HCT116 (cell line): ENCODE data around the gene MFSD6. TPM values are rescaled to one million over a fixed set of nuclear protein-coding genes. Genes with fewer than 3 reads are reported as not detected.

Experiments used
- ATAC-seq: fragments of 200-7000 bp; cut with Tn5 transposase; 2 replicates; pipeline ENCODE4 v1.9.1; 2020; ENCODE audit warnings: mild to moderate bottlenecking, moderate library complexity
- BruUV-seq: library from RNA; stranded (reverse); fragments of 400-500 nt; replicated peaks from 2 replicates; lab custom pipeline; 2021; lab: Mats Ljungman, UMichigan
- CTCF ChIA-PET: fragments of 300-600 bp; sonication (Branson Sonifier 250); formaldehyde crosslinking; loops from one replicate; lab custom pipeline; 2021; ENCODE audit warnings: antibody characterized with exemption; lab: Charles Lee
- POLR2A ChIA-PET: fragments of 300-600, 350-600 bp; sonication (Branson Sonifier 250); formaldehyde crosslinking; loops from one replicate; lab custom pipeline; 2021; ENCODE audit warnings: antibody characterized with exemption; lab: Charles Lee
- RAD21 ChIA-PET, 2 experiments: fragments of 300-600 bp; sonication (Branson Sonifier 250); formaldehyde crosslinking; loops; one replicate each; lab custom pipeline; 2023; ENCODE audit warnings: low total read pairs in 2 of 2; ENCODE audit not compliant: uncharacterized antibody in 2 of 2, unreplicated experiment in 2 of 2, low non-redundant PET in 1 of 2; lab: Charles Lee
- DNase-seq: peaks from one replicate; pipeline ENCODE4 v3.0.0-alpha.2; 2010; ENCODE audit warnings: low read depth, low spot score
- H2AFZ ChIP-seq: fragments of 200-600 bp; shearing (Covaris generic), sonication (generic); 2 replicates; pipeline ENCODE4 v1.6.1; 2017; ENCODE audit warnings: low read depth, mixed run types, mixed read lengths, antibody characterized with exemption, low read length; ENCODE audit not compliant: poor library complexity, severe bottlenecking
- H3K27ac ChIP-seq: 2 replicates; pipeline ENCODE4 v1.5.1; 2012; ENCODE audit warnings: low read depth, low read length
- H3K27me3 ChIP-seq: fragments of 200-600 bp; sonication (generic); 2 replicates; pipeline ENCODE4 v1.6.1; 2016; ENCODE audit warnings: mixed run types, low read length, mixed read lengths; ENCODE audit not compliant: insufficient read depth
- H3K36me3 ChIP-seq, 2 experiments: fragments of 200-500 bp in 1 of 2; fragments of 200-600 bp in 1 of 2; sonication (Bioruptor generic) in 1 of 2; sonication (generic) in 1 of 2; 2 replicates each; pipeline versions ENCODE4 v1.5.1 to v1.6.1; 2014 to 2016; ENCODE audit warnings: low read length in 2 of 2, inconsistent platforms in 1 of 2, mixed read lengths in 1 of 2, mixed run types in 1 of 2; ENCODE audit not compliant: insufficient read depth in 2 of 2, control insufficient read depth in 1 of 2
- H3K4me1 ChIP-seq, 2 experiments: fragments of 200-600 bp in 1 of 2; sonication (generic) in 1 of 2; 2 replicates each; pipeline versions ENCODE4 v1.5.1 to v1.6.1; 2012 to 2017; ENCODE audit warnings: low read length in 2 of 2, inconsistent platforms in 1 of 2, mild to moderate bottlenecking in 1 of 2, mixed read lengths in 1 of 2, mixed run types in 1 of 2, moderate library complexity in 1 of 2; ENCODE audit not compliant: insufficient read depth in 2 of 2, control insufficient read depth in 1 of 2
- H3K4me2 ChIP-seq: fragments of 200-600 bp; sonication (generic); 2 replicates; pipeline ENCODE4 v1.6.1; 2017; ENCODE audit warnings: mixed run types, low read length, mixed read lengths
- H3K4me3 ChIP-seq, 2 experiments: fragments of 200-600 bp in 1 of 2; sonication (generic) in 1 of 2; replicated peaks in 1 of 2; 2 replicates each; pipeline ENCODE4 v1.5.1; 2011 to 2016; ENCODE audit warnings: low read length in 2 of 2, control low read depth in 1 of 2, low read depth in 1 of 2, mild to moderate bottlenecking in 1 of 2, mixed read lengths in 1 of 2, mixed run types in 1 of 2
- H3K79me2 ChIP-seq: fragments of 200-600 bp; sonication (generic); 2 replicates; pipeline ENCODE4 v1.6.1; 2017; ENCODE audit warnings: mild to moderate bottlenecking, mixed run types, low read length, moderate library complexity, mixed read lengths; ENCODE audit not compliant: insufficient read depth
- H3K9ac ChIP-seq: fragments of 200-600 bp; sonication (generic); 2 replicates; pipeline ENCODE4 v1.6.1; 2016; ENCODE audit warnings: low read length, mixed read lengths
- H3K9me2 ChIP-seq: fragments of 200-600 bp; sonication (generic), shearing (Covaris generic); 2 replicates; pipeline ENCODE4 v1.6.1; 2017; ENCODE audit warnings: mixed run types, mild to moderate bottlenecking, moderate library complexity; ENCODE audit not compliant: insufficient read depth
- H3K9me3 ChIP-seq, 2 experiments: fragments of 200-500 bp in 1 of 2; fragments of 200-600 bp in 1 of 2; sonication (Bioruptor generic) in 1 of 2; sonication (generic) in 1 of 2; 2 replicates each; pipeline ENCODE4 v1.6.1; 2014 to 2017; ENCODE audit warnings: low read length in 2 of 2, mixed read lengths in 2 of 2, inconsistent platforms in 1 of 2, low read depth in 1 of 2, mild to moderate bottlenecking in 1 of 2, mixed run types in 1 of 2, moderate library complexity in 1 of 2; ENCODE audit not compliant: control insufficient read depth in 1 of 2, insufficient read depth in 1 of 2
- H4K20me1 ChIP-seq: fragments of 200-600 bp; sonication (generic), shearing (Covaris generic); 2 replicates; pipeline ENCODE4 v1.6.1; 2017; ENCODE audit warnings: mixed run types, mild to moderate bottlenecking, moderate library complexity; ENCODE audit not compliant: insufficient read depth
- ATF3 ChIP-seq: IDR thresholded peaks from 2 replicates; pipeline ENCODE4 v1.6.1; 2012
- CBX3 ChIP-seq: IDR thresholded peaks from 2 replicates; pipeline ENCODE4 v1.6.1; 2012; ENCODE audit warnings: low read depth
- ELF1 ChIP-seq: IDR thresholded peaks from 2 replicates; pipeline ENCODE4 v1.6.1; 2012; ENCODE audit warnings: low read depth, borderline replicate concordance
- EZH2 ChIP-seq: fragments of 200-600 bp; sonication (generic); IDR thresholded peaks from 2 replicates; pipeline ENCODE4 v1.6.1; 2017; ENCODE audit warnings: antibody characterized with exemption, mixed run types
- EZH2phosphoT487 ChIP-seq: fragments of 200-600 bp; IDR thresholded peaks from 2 replicates; pipeline ENCODE4 v1.6.1; 2018; ENCODE audit warnings: antibody characterized with exemption, borderline replicate concordance
- JUND ChIP-seq: IDR thresholded peaks from 2 replicates; pipeline ENCODE4 v1.6.1; 2012
- MAX ChIP-seq: IDR thresholded peaks from 2 replicates; pipeline ENCODE4 v1.6.1; 2012
- POLR2AphosphoS5 ChIP-seq: IDR thresholded peaks from 2 replicates; pipeline ENCODE4 v1.6.1; 2011; ENCODE audit warnings: mild to moderate bottlenecking, low read depth, low read length, moderate library complexity
- SIN3A ChIP-seq: IDR thresholded peaks from 2 replicates; pipeline ENCODE4 v1.6.1; 2012; ENCODE audit warnings: low read depth
- SP1 ChIP-seq: IDR thresholded peaks from 2 replicates; pipeline ENCODE4 v1.6.1; 2012; ENCODE audit warnings: low read depth
- SRF ChIP-seq: IDR thresholded peaks from 2 replicates; pipeline ENCODE4 v1.6.1; 2012; ENCODE audit warnings: low read depth
- TCF7L2 ChIP-seq: IDR thresholded peaks from 2 replicates; pipeline ENCODE4 v1.7.0; 2011; ENCODE audit warnings: borderline replicate concordance, inconsistent platforms; ENCODE audit not compliant: insufficient read depth, insufficient read length; ENCODE audit errors: extremely low read depth
- YY1 ChIP-seq: IDR thresholded peaks from 2 replicates; pipeline ENCODE4 v1.6.1; 2011; ENCODE audit warnings: low read length, low read depth, moderate library complexity, mild to moderate bottlenecking; ENCODE audit not compliant: insufficient replicate concordance; ENCODE audit errors: extremely low read depth
- ZBTB33 ChIP-seq: IDR thresholded peaks from 2 replicates; pipeline ENCODE4 v1.6.1; 2011; ENCODE audit warnings: mild to moderate bottlenecking, low read length, moderate library complexity; ENCODE audit not compliant: insufficient replicate concordance; ENCODE audit errors: extremely low read depth
- ZFX ChIP-seq: fragments of 450-650 bp; IDR thresholded peaks from 2 replicates; pipeline ENCODE4 v1.6.1; 2017
- ZNF274 ChIP-seq: fragments of 200-500 bp; sonication (Bioruptor generic); IDR thresholded peaks from 2 replicates; pipeline ENCODE4 v1.6.1; 2014; ENCODE audit warnings: mild to moderate bottlenecking, low read depth, low read length, inconsistent platforms
- intact Hi-C: fragments of 100-400 bp; cut with micrococcal nuclease; formaldehyde crosslinking; loops from 2 replicates; pipeline ENCODE4 v1.10.0; 2022
- total RNA-seq: library from RNA; stranded (reverse); gene quantifications from one replicate; pipeline ENCODE4 v1.2.1, GENCODE V29; 2021; ENCODE audit not compliant: unreplicated experiment

MFSD6 gene
- total RNA-seq, 1 experiment from 2014 or later = 18.6 TPM

DNA sequence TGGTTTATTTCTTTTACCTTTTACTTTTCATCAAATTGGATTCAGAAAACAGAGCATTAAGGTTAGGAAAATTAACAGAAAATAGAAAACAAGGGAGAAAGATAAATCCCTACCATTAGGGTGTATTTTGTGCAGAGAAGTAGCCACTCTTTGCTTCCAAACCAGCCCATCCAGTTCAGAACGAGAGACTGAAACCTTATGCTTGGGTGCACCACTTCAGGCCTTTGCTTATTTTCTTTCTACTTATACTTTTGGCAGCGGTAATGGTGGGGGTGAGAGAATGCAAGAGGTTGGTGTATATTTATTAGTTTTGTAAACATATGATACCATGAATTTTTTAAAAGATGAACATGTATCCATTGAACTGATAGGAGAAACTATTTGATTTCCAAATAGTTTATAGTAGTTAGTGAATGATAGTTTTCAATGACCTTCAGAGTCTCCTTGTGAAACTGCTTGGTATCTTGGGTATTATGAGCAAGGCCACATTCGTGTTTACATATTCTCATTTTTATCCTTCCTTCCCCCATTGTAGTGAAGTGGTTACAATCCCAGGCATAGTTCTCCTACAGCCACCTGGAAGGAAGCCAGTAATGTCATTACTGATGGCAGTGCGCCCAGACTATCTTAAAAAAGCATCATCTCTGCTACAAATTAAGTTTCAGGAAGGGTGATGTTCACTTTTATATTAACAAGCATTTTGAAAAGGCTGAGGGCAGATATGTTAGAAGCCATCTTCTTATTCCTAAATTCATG, 60.8 kb downstream of the MFSD6 start:
- Histone ChIP-seq H3K4me3 (no peak overlapping the region), H3K27me3 (no peaks in the 10 kb centered on the region), H3K9me3 (no peaks in the 10 kb centered on the region), H3K27ac (peak overlapping the region; percentile 46), H3K79me2 (no peaks in the 10 kb centered on the region), H3K36me3 (no peaks in the 10 kb centered on the region), H2AFZ (no peak overlapping the region), H3K4me1 (peaks cover 42 to 45% of the 10 kb centered on the region in 2 experiments), H3K9ac (peak overlapping the region; percentile 22), H4K20me1 (no peaks in the 10 kb centered on the region), H3K9me2 (no peaks in the 10 kb centered on the region), H3K4me2 (peak overlapping the region; percentile 49)
- ATAC-seq = peak; percentile 74
- peak; percentile 35 for DNase-seq
- BruUV-seq = no TSS peak
- CTCF ChIA-PET = no interaction called here
- intact Hi-C loops = no loop called here
- peak; percentile 35; the same call in 1 of the 2 replicates for TF ChIP-seq POLR2AphosphoS5
- no peak for TF ChIP-seq CBX3
- TF ChIP-seq SP1 = 0 out of 2 replicates have a peak, but pooled peaks have one; percentile 32
- POLR2A ChIA-PET = no interaction called here
- RAD21 ChIA-PET = no interaction called here

DNA sequence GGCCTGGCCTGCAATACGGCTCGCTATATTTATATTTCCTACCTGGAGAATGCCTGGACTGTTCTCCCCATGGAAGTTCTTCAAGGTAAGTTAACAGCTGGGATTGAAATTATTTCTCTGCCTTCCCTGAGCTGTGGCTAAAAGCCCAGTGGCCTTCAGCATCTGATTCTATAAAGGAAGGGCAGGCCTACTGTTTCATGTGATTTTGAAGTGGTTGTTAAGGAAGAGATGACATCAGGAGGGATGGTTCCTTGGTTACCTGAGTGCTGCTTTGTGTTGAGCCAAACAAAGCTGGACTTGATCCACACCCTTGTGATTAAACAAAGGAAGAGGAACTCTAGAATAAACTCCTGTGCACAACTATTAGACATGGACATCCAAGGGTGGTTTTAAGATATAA, 61.6 kb downstream of the MFSD6 start:
- no peaks in the 10 kb centered on the region for H3K9me3 ChIP-seq
- no TSS peak for BruUV-seq
- peak; percentile 65; the same call in 1 of the 2 replicates for ATAC-seq
- H3K4me1 ChIP-seq = peaks cover 42 to 45% of the 10 kb centered on the region in 2 experiments
- no peak overlapping the region for H3K9ac ChIP-seq
- DNase-seq = peak; percentile 56
- H3K4me2 ChIP-seq = peak overlapping the region; percentile 49; the same call in 1 of the 2 replicates
- no peaks in the 10 kb centered on the region for H3K36me3 ChIP-seq
- no peaks in the 10 kb centered on the region for H3K79me2 ChIP-seq
- CTCF ChIA-PET = no interaction called here
- TF ChIP-seq ELF1 (no peak), MAX (no peak), EZH2phosphoT487 (no peak), SRF (no peak), ZNF274 (no peak), JUND (no peak), TCF7L2 (no peak), SIN3A (no peak), EZH2 (no peak), YY1 (no peak), ATF3 (no peak), POLR2AphosphoS5 (no peak), ZFX (no peak), ZBTB33 (no peak)
- TF ChIP-seq, all 23 proteins: peak for 0
- RAD21 ChIA-PET = no interaction called here
- no peak overlapping the region for H3K27ac ChIP-seq
- intact Hi-C loops = no loop called here
- H2AFZ ChIP-seq = no peak overlapping the region
- no peak overlapping the region for H3K4me3 ChIP-seq
- POLR2A ChIA-PET = no interaction called here
- no peaks in the 10 kb centered on the region for H3K27me3 ChIP-seq
- H4K20me1 ChIP-seq = no peaks in the 10 kb centered on the region
- no peaks in the 10 kb centered on the region for H3K9me2 ChIP-seq
